ENCODE measurements around the gene SMYD5.
"Not testable (repeated sequence)": the region's sequence is repeated elsewhere in the genome, so short reads cannot be mapped to it uniquely, and the experiment has no call there.

The SMYD5 gene

DNA sequence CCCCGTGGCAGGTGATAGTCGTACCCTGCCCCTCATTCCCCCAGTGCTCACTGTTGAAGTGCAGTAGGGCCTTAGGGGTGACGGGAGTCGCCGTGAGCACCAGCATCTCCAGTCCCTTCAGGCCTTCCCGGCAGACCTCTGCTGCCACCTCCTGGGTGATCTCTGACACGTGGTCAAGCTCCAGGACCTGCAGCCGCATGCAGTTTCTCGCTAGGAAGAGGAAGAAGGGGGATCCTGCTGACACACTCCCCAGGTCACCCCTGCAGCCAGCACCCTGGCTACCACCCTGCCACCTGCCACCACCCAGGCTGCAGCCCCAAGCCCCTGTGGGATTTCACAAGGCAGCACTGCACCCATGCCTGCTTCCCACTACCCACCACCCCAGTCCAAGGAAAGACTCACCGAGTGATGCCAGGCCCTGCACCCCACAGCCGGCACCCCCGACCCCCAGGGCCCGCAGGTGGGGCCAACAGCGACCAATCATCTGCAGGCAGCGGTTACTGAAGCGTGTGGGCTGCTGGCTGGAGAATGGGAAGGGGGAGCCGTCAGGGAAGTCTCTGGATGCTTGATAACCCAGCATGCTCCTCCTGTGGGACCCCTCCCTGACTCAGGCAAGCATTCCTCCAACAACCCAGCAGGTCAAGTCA is 46.4 kb downstream of the SMYD5 start:
- DNase-seq (ENCODE audit: low read depth): no peak

DNA sequence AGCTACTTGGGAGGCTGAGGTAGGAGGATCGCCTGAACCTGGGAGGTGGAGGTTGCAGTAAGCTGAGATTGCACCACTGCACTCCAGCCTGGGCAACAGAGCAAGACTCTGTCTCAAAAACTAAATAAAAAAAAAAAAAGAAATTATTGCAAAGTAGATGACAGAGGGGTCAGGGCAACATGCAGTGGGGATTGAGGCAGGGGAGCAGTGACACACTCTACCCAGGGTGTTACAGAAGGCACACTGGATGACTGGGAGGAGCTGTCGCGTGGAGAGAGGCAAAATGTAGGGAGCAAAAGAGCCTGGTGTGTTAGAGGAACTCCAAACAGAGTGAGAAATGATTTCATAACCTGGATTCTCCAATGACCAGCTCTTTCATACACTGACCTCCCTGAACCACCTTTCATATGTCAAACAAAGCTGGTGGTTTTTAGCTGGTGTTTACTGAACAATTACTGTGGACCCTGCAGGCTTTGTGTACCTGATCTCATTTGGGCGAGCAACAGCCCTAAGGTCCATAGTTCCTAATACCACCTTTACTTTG is 48.1 kb downstream of the SMYD5 start:
- DNase-seq (ENCODE audit: low read depth): no peak

- not testable (repeated sequence) for DNase-seq (ENCODE audit: low read depth)
These were observed 48.8 kb downstream of the SMYD5 start for GRCh38 chr2:73262691-73263429.

DNA sequence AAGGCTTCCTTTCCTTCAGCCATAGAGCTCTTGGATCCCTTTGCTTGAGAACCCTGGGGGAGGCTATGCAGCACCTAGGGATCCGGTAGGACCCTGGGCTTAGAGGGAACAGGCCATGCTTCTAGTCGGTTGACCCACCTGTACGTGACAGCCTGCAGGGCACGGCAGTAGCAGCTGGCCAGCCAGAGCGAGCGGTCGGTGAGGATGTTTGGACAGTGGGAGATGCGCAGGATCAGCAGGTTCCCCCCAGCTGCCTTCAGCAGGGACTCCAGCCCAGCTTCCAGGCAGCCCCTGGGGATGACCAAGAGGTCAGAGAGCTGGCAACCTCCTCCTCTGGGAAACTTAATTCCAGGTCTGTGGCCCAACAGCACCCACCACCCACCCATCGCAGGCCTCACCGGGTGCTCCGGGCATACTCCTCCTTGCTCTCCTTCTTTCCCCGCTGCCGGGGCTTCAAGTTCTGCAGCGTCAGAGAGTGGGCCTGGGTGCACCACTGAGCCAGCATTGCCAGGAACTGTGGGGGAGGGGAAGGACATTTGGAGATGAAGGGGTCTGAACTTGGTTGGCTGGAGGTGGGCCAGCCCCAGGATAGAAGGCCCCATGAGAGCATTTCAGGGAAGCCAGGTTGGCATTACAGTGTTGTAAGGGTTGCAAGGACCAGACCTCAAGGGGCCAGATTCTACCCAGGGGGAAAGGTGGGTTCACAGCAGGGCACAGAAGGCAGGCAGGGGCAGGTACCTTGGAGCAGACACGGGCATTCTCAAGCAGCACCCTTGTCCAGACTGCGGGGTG is 49.7 kb downstream of the SMYD5 start:
- no peak for DNase-seq (ENCODE audit: low read depth)

- DNase-seq (ENCODE audit: low read depth): no peak
These were observed 50.2 kb downstream of the SMYD5 start for GRCh38 chr2:73264332-73264606.

DNA sequence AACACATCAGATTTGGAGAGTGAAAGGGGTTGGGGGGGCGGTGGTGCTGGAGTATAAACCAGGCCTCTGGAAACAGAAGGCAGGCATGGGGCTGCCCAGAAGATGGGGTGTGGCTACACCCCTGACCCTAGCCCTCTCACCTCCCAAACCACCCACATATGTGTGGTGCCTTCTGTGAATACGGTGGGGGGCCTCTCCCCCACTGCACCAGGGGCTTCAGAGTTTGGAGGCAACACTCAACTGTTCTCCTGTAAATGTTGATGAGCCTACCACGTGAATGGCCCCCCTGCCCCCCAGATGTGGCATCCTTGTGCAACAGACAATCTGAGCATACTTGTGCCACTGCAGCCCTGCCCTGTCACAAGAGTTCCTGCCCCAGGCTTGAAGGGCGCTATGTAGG is 50.7 kb downstream of the SMYD5 start:
- no peak for DNase-seq (ENCODE audit: low read depth)

- no peak for DNase-seq (ENCODE audit: low read depth)
These were observed 51.4 kb downstream of the SMYD5 start for GRCh38 chr2:73265298-73266060.

- no peak for DNase-seq (ENCODE audit: low read depth)
These were observed 52.2 kb downstream of the SMYD5 start for GRCh38 chr2:73266061-73266901.

- no peak for DNase-seq (ENCODE audit: low read depth)
These were observed 53.0 kb downstream of the SMYD5 start for GRCh38 chr2:73267008-73267407.

DNA sequence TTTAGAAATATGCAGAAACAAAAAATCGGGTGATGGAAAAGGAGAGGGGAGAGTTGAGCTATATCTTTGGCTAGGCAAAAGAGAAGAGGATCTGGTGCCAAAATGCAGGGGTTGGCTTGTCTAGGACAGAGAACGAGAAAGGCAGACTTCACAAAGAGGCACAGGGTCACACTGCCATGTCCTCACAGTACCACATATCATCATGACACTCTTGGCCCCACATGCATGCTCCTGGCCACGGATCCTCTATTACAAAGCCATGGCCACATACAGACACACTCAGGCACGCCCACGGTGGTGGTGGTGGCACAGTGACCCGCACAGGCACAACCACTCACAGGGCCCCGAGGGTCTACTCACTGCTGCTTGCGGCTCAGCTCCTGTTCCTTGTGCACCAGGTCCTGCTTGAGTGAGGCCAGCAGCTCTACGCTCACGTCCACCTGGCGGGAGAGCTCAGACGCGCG is 54.4 kb downstream of the SMYD5 start:
- DNase-seq (ENCODE audit: low read depth): no peak

DNA sequence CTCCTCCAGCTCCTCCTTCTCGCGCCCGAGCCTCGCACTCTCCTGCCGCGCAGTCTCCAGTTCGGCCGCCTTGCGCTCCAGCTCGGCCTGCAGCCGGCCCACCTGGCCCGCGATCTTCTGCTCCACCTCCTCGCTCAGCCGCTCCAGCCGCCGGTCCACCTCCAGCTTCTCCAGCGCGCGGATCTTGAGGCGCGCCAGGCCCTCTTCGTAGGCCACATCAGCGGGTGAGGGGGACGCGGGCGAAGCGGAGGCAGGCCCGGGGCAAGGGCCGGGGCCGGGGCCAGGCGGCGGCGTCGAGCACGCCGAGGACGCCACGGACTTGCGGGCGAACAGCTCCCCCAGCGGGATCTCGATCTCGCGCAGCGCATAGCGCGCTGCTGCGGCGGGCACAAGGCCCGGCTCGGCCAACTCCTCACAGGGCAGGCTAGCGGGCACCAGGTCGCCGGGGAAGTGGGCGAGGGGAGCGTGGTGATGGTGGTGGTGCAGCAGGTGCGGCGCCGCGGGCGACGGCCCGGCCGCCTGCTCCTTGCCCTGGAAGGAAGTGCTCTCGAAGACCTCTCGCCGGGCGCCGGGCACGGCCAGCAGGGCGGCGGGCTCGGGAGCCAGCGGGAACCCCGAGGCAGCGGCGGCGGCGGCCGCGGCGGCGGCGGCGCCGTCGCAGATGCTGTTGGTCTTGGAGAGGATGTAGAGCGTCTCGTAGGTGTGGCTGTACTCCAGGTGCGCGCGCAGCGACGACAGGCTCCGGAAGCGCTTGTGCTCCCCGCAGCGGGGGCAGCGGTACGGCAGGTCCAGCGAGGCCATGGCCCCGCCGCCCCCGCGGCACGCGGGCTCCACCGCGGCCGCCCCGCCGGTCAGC is 55.0 kb downstream of the SMYD5 start:
- DNase-seq (ENCODE audit: low read depth): peak; percentile 57

DNA sequence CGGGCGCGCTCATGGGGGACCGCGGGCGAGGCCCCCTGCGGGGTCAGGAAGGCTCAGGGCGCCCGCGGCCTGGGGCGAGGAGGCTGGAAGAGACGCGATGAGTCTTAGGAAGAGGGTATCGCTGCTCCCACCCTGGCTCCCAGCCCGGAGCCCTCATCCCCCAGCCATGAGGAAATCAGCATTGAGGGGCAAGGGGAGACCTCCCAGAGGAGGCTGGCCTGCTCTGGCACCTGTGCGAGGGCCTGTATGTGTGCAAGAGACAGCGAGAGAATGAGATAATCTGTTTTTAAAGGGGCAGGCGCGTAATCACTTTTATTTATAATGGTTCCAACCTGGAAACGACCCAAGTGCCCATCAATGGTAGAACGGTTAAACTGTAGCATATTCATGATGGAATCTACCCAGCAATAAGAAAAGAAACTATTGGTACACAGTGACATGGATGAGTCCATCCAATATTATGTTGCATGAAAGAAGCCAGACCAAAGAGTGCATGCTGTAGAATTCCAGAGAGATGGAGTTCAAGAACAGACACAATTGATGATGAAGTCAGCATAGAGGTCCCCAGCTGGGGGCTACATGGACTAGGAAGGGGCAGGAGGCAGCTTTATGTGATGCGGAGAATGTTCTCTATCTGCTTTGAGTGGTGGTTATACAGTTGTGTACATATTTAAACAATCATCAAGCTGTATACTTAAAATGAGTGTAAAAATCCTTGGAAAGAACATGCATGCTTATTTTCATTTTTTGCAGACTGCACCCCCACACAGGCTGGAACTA is 55.8 kb downstream of the SMYD5 start:
- DNase-seq (ENCODE audit: low read depth): no peak

GRCh38 chr2:73272270-73272669 is 58.2 kb downstream of the SMYD5 start:
- DNase-seq (ENCODE audit: low read depth): no peak
